Omental fat pad (tissue), 4 donors: ENCODE measurements around the gene COASY. TPM values are rescaled to one million over a fixed set of nuclear protein-coding genes. Genes with fewer than 3 reads are reported as not detected.

Source experiments
- ATAC-seq: fragments of 150-250 bp; one replicate; pipeline ENCODE4 v1.9.1; 2016; ENCODE audit warnings: mild to moderate bottlenecking, moderate library complexity; ENCODE audit not compliant: low FRiP score
- DNase-seq: peaks from one replicate; pipeline ENCODE4 v3.0.0-alpha.2; 2019; ENCODE audit warnings: low spot score
- total RNA-seq, 4 donors: library from RNA; depleted of rRNA; stranded (reverse); fragments of >200 nt; gene quantifications; one replicate each; pipeline ENCODE4 v1.1.0, GENCODE V29; 2016
- TF ChIP-seq, protein P1 (sequence below), 3 donors: fragments of 450-650 bp; IDR thresholded peaks; one replicate each; pipeline ENCODE4 v1.5.1; 2016 to 2017; ENCODE audit warnings: antibody characterized with exemption in 3 of 3, mild to moderate bottlenecking in 3 of 3, moderate library complexity in 2 of 3

COASY gene
- total RNA-seq, 4 donors from 2014 or later: 21.8 to 33.5 (median 26.2) TPM

- TF ChIP-seq, protein P1, sequence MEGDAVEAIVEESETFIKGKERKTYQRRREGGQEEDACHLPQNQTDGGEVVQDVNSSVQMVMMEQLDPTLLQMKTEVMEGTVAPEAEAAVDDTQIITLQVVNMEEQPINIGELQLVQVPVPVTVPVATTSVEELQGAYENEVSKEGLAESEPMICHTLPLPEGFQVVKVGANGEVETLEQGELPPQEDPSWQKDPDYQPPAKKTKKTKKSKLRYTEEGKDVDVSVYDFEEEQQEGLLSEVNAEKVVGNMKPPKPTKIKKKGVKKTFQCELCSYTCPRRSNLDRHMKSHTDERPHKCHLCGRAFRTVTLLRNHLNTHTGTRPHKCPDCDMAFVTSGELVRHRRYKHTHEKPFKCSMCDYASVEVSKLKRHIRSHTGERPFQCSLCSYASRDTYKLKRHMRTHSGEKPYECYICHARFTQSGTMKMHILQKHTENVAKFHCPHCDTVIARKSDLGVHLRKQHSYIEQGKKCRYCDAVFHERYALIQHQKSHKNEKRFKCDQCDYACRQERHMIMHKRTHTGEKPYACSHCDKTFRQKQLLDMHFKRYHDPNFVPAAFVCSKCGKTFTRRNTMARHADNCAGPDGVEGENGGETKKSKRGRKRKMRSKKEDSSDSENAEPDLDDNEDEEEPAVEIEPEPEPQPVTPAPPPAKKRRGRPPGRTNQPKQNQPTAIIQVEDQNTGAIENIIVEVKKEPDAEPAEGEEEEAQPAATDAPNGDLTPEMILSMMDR (IDR thresholded peaks at IDR 0.05): no peak
- ATAC-seq (no peak), DNase-seq (no peak)
These were observed 24.7 kb downstream of the COASY start for GRCh38 chr17:42586514-42587230.

DNA sequence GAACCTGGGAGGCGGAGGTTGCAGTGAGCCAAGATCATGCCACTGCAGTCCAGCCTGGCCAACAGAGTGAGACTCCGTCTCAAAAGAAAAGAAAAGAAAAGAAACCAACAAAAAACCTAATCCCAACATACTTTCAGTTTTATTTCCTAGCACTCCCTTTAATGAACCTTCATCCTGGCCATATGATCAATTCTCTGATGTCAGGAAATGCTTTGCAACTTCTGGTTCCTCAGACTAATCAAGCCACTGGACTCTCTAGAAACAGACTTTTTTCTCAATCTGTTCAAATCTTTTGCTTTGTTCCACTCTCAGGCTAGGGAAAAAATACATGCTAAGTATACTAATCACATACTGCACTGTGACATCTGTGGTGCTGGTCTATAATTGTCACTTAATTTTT is 28.9 kb downstream of the COASY start:
- TF ChIP-seq, protein P1 (IDR thresholded peaks at IDR 0.05): no peak
- DNase-seq: no peak

GRCh38 chr17:42591411-42591810 is 29.5 kb downstream of the COASY start:
- DNase-seq: no peak
- ATAC-seq: no peak
- TF ChIP-seq, protein P1 (IDR thresholded peaks at IDR 0.05): no peak

More for the DNA sequence above, 28.9 kb downstream of the COASY start:
- no peak for ATAC-seq

DNA sequence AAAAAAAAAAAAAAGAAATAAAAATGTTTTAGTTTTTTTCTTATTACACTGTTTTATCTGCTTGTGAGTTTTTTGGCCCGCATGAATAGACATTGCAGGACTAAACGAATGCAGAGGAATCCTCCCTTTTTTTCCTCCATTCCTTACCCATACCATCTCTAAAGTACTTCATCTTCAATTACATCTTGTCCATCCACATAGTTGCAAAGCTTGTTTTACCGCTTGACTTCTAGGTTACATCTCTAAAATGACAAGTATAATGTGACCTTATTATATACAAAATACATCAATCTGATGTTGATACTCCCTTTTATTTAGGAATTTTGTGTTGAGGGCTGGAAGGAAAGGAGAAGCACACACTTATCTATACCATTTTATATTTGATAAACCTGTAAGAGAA is 34.4 kb downstream of the COASY start:
- TF ChIP-seq, protein P1 (IDR thresholded peaks at IDR 0.05): no peak
- no peak for DNase-seq
- ATAC-seq: no peak

DNA sequence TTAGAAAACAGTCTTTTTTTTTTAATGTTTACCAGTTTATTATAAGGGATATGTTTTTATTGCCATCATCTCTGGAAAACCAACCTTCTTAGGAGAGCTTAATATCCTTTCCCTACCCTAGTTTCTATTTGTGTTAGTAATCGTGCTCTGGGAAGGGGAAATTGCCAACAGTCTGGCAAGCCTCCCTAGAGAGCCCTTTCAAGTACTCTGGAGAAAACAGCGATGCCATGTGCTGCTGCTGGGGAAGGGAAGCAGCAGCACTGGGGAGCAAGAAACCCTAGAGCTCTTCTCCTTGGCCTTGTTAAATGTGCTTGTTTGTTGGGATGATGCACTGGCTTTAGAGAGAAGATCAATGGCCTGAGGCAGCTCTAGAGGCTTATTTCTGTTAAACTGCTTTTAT is 37.0 kb downstream of the COASY start:
- DNase-seq (no peak), ATAC-seq (no peak)
- TF ChIP-seq, protein P1 (IDR thresholded peaks at IDR 0.05): no peak

GRCh38 chr17:42603318-42603717 is 41.4 kb downstream of the COASY start:
- no peak for ATAC-seq
- TF ChIP-seq, protein P1 (IDR thresholded peaks at IDR 0.05): no peak

GRCh38 chr17:42607769-42608168 is 45.8 kb downstream of the COASY start:
- DNase-seq (no peak), ATAC-seq (no peak)
- TF ChIP-seq, protein P1 (IDR thresholded peaks at IDR 0.05): no peak

More at GRCh38 chr17:42603318-42603717, 41.4 kb downstream of the COASY start:
- no peak for DNase-seq
